Measurements from ENCODE around the gene GPC1.

GPC1 gene

DNA sequence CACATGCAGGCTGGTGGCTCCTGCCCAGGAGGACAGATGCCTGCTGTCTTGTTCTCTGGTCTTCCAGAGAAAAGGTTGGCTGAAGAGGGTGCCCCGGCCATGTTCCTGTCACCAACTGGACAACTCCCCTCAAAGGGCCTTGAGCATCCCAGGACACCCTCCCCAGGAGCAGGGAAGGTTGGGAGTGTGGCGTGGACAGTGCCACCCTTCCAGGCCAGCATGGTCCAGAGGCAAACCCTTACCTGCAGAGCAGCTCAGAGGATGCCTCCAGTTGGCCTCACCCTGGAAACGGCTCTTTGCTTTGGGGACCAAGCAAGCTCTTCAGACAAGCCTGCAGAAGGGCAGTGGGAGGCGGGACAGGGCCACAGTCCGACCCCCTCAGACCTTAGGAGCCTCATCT lies 4.9 kb upstream of the GPC1 start:
- H3K4me3 ChIP-seq (ENCODE audit: insufficient read depth, low read depth, low read length, poor library complexity, severe bottlenecking) = no peak overlapping the region
- no peak for DNase-seq
- H3K27me3 ChIP-seq (replicated peaks; ENCODE audit: control insufficient read depth, insufficient read depth, low read length, poor library complexity, severe bottlenecking) = no peaks in the 10 kb centered on the region

DNA sequence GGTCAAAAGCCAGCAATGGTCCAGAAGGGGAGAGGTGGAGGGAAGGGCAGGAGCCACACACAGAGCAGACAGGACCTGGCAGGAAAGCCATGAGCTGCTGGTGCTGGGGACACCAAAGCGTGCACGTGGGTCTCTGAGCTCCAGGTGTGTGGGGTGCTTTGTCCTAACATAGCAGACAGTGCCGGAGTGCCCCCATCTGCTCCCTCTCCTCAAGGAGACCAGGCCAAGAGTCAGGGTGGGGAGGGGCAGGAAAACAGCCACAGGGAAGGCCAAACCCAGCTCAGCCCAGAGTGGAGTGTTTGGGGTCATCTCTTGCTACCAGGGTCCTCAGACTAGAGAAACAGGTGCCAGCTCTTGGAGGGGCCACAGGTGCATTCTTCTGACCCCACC lies 4.2 kb upstream of the GPC1 start:
- no peaks in the 10 kb centered on the region for H3K27me3 ChIP-seq (replicated peaks; ENCODE audit: control insufficient read depth, insufficient read depth, low read length, poor library complexity, severe bottlenecking)
- no peaks in the 10 kb centered on the region for H3K9me3 ChIP-seq (ENCODE audit: control insufficient read depth, low read length)
- H3K36me3 ChIP-seq (ENCODE audit: control insufficient read depth, insufficient read depth, low read length) = no peaks in the 10 kb centered on the region
- H3K27ac ChIP-seq (ENCODE audit: insufficient read depth, low read length, poor library complexity, severe bottlenecking) = no peak overlapping the region
- DNase-seq = no peak
- H3K4me1 ChIP-seq (ENCODE audit: control insufficient read depth, insufficient read depth, low read length, poor library complexity, severe bottlenecking) = peaks cover 6% of the 10 kb centered on the region
- no peak overlapping the region for H3K4me3 ChIP-seq (ENCODE audit: insufficient read depth, low read depth, low read length, poor library complexity, severe bottlenecking)

More for the DNA sequence above, 4.9 kb upstream of the GPC1 start:
- no peaks in the 10 kb centered on the region for H3K36me3 ChIP-seq (ENCODE audit: control insufficient read depth, insufficient read depth, low read length)
- peaks cover 5% of the 10 kb centered on the region for H3K4me1 ChIP-seq (ENCODE audit: control insufficient read depth, insufficient read depth, low read length, poor library complexity, severe bottlenecking)
- H3K27ac ChIP-seq (ENCODE audit: insufficient read depth, low read length, poor library complexity, severe bottlenecking) = no peak overlapping the region
- no peaks in the 10 kb centered on the region for H3K9me3 ChIP-seq (ENCODE audit: control insufficient read depth, low read length)

DNA sequence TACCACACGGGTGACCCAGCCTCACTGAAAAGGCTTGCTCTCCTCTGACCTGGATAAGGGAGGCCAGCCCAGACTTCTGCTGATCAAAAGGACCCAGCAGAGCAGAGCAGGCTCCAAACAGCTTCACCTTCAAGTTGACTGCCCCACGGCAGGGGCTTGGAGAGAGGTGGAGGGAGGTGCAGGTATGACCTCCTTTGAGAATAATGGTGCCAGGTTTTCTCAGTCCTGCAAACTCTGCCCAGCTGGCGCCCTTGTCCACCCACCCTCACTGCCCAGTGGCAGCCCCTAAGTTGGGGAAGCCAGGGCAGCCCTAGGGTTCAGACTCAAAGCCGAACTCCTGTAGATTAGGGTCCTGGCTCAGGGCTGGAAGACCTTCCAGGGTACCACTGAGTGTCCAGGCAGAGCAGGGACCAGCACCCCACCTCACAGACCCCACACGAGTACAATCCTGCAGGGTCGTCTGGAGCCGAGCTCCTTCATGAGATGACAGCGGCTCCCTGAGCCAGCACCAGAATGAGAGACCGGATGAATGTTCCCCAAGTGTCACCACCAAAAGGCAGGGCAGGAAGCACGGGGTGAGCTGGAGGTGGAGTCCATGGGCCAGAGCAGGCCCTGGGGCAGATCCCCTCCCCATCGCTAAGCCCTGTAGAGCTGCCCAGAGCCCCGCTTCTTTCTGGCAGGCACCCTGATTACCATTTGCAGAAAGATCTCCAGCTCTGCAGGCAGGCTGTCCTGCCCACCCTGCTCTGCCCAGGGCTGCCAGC lies 3.6 kb upstream of the GPC1 start:
- Histone ChIP-seq H3K36me3 (ENCODE audit: control insufficient read depth, insufficient read depth, low read length) (no peaks in the 10 kb centered on the region), H3K27ac (ENCODE audit: insufficient read depth, low read length, poor library complexity, severe bottlenecking) (no peak overlapping the region), H3K4me3 (ENCODE audit: insufficient read depth, low read depth, low read length, poor library complexity, severe bottlenecking) (no peak overlapping the region), H3K9me3 (ENCODE audit: control insufficient read depth, low read length) (no peaks in the 10 kb centered on the region), H3K4me1 (ENCODE audit: control insufficient read depth, insufficient read depth, low read length, poor library complexity, severe bottlenecking) (peaks cover 11% of the 10 kb centered on the region), H3K27me3 (replicated peaks; ENCODE audit: control insufficient read depth, insufficient read depth, low read length, poor library complexity, severe bottlenecking) (peaks cover 6% of the 10 kb centered on the region)
- no peak for DNase-seq

DNA sequence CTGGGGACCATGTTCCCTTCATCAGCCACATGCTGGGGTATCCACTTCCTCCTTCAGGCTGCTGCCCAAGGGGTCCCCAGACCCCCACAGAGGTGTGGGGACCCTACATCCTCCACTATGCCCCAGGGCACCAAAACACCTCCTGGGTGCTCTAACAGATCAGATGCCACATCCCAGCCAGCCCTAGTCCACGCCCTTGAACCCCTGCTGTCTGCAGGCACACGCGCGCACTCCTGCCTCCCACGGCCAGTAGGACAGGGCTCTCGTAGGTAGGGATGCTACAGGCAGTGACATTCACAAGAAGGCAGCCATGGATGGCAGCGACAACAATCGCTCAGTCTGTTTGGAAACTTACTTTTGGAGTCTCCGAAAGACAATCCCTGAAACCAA lies 3.0 kb upstream of the GPC1 start:
- DNase-seq = no peak
- Histone ChIP-seq H3K4me1 (ENCODE audit: control insufficient read depth, insufficient read depth, low read length, poor library complexity, severe bottlenecking) (peaks cover 13% of the 10 kb centered on the region), H3K27ac (ENCODE audit: insufficient read depth, low read length, poor library complexity, severe bottlenecking) (no peak overlapping the region), H3K27me3 (replicated peaks; ENCODE audit: control insufficient read depth, insufficient read depth, low read length, poor library complexity, severe bottlenecking) (peaks cover 12% of the 10 kb centered on the region), H3K9me3 (ENCODE audit: control insufficient read depth, low read length) (no peaks in the 10 kb centered on the region), H3K36me3 (ENCODE audit: control insufficient read depth, insufficient read depth, low read length) (no peaks in the 10 kb centered on the region), H3K4me3 (ENCODE audit: insufficient read depth, low read depth, low read length, poor library complexity, severe bottlenecking) (no peak overlapping the region)

DNA sequence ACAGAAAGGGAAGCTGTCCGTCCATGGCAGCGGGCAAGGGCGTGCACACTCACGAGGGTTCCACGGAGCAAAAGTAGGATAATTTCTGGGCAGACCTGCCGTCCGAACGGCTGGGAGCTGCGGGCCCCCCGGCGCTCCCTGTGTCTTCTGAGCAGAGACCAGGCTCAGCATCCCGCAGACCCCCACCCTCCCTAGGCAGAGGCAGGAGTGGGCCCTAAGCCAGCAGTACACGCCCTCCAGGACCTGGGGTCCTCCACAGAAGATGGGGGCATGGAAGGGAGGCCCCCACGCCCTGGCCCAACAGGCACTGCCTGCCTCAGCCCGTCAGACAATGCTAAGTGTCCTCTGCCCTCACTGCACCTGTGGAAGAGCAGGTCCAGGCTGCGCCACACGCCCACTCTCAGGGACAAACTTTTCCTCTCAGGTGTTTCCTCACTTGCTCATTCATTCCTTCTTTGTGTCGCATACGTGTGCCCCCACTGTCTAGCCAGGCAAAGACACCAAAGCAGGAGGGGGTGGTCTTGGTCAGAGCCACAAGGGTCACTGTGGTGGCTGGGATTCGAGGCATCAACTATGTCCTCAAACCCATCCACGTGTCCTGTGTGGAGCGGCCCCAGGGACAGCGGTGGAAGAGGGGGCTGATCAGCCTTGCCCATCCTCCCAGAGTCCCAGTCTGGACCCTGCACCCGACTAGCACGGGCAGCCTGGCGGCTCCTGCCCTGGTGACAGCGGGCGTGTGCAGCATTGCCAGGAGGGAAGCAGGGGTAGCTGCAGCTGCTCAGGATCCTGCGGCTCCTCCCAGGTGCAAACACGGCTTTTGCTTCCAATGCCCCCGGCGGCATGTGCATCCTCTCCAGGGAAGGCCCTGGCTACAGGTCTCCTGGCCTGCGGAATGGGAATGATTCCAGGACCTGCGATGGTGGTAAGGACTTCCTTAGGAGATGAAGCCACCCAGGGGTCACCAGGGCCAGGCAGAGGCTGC lies 2.4 kb upstream of the GPC1 start:
- DNase-seq = no peak
- Histone ChIP-seq H3K36me3 (ENCODE audit: control insufficient read depth, insufficient read depth, low read length) (no peaks in the 10 kb centered on the region), H3K4me3 (ENCODE audit: insufficient read depth, low read depth, low read length, poor library complexity, severe bottlenecking) (no peak overlapping the region), H3K4me1 (ENCODE audit: control insufficient read depth, insufficient read depth, low read length, poor library complexity, severe bottlenecking) (peaks cover 13% of the 10 kb centered on the region), H3K9me3 (ENCODE audit: control insufficient read depth, low read length) (no peaks in the 10 kb centered on the region), H3K27ac (ENCODE audit: insufficient read depth, low read length, poor library complexity, severe bottlenecking) (no peak overlapping the region), H3K27me3 (replicated peaks; ENCODE audit: control insufficient read depth, insufficient read depth, low read length, poor library complexity, severe bottlenecking) (peaks cover 13% of the 10 kb centered on the region)

DNA sequence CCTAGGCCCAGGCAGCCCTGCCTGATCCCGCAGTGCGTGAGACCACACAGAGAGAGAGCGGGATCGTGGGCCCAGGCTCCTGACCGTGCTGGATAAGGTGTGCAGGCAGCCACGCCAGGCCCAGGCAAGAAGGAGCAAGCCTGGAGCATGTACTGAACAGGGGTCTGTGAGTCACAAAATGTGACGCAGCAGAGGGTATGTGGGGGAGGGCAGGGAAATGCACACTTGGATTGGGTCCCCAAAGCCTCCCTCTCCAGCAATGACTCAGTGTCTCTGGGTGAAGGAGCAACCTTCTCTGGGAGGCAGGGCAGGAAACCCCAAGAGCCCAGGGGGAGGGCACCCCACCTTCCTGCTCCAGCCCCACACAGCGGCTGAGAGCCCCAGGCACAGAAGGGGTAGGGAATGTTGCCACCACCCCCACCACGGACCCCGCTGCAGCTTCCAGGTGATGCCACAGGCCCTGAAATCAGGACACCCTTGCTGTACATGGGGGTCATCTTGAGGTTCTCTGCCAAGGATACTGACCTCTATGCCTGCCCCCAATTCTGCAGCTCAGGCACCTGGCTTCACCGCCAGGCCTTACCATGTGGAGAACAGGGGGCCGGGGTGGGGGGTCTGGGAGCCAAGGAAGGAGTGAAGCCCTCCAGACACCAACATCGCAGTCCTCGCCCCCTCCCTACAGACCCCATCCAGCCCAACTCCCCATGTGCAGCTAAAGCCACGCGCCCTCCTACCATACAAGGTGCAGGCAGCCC lies 1.3 kb upstream of the GPC1 start:
- peaks cover 13% of the 10 kb centered on the region for H3K27me3 ChIP-seq (replicated peaks; ENCODE audit: control insufficient read depth, insufficient read depth, low read length, poor library complexity, severe bottlenecking)
- peaks cover 13% of the 10 kb centered on the region for H3K4me1 ChIP-seq (ENCODE audit: control insufficient read depth, insufficient read depth, low read length, poor library complexity, severe bottlenecking)
- H3K4me3 ChIP-seq (ENCODE audit: insufficient read depth, low read depth, low read length, poor library complexity, severe bottlenecking) = no peak overlapping the region
- H3K27ac ChIP-seq (ENCODE audit: insufficient read depth, low read length, poor library complexity, severe bottlenecking) = no peak overlapping the region
- H3K36me3 ChIP-seq (ENCODE audit: control insufficient read depth, insufficient read depth, low read length) = no peaks in the 10 kb centered on the region
- no peaks in the 10 kb centered on the region for H3K9me3 ChIP-seq (ENCODE audit: control insufficient read depth, low read length)
- DNase-seq = no peak

DNA sequence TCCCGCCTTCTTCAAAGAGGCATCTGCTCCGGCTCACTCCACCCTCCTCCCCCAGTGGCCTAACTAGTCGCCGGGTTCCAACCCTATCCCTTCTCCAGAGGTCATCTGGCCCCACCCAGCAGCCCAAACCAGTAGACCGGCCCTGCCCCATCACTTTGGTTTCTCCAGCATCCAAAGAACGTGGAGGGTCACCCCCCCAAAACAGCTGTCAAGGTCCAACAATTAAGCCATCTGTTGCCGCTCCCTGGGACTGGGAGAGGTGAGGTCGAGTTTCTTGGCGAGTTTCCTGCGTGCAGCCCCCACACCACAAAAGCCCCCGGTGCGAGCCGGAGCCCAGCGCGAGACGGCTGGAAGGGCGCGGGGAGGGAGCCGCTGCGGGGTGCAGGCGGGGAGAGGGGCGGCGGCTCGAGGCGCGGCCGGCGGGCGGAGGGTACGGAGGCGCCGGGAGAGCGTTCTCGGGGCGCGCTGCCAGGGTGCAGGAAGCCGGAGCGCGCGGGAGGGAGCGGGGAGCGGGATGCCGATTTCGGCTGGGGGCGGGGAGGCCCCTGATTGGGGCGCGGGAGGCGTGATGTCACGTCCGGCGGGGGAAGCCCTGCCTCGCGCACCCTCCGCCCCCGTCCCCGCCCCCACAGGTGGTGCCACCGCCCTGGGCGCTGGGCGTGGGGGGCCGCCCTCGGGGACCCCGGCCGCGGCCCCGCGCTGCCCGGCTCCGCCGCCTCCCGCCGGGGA lies 571 bp upstream of the GPC1 start:
- DNase-seq = peak; percentile 78 to 86 (median 80)
- Histone ChIP-seq H3K27ac (ENCODE audit: insufficient read depth, low read length, poor library complexity, severe bottlenecking) (peak overlapping the region; percentile 18), H3K4me3 (ENCODE audit: insufficient read depth, low read depth, low read length, poor library complexity, severe bottlenecking) (peak overlapping the region; percentile 63), H3K27me3 (replicated peaks; ENCODE audit: control insufficient read depth, insufficient read depth, low read length, poor library complexity, severe bottlenecking) (peaks cover 13% of the 10 kb centered on the region), H3K9me3 (ENCODE audit: control insufficient read depth, low read length) (no peaks in the 10 kb centered on the region), H3K36me3 (ENCODE audit: control insufficient read depth, insufficient read depth, low read length) (no peaks in the 10 kb centered on the region), H3K4me1 (ENCODE audit: control insufficient read depth, insufficient read depth, low read length, poor library complexity, severe bottlenecking) (peaks cover 13% of the 10 kb centered on the region)

DNA sequence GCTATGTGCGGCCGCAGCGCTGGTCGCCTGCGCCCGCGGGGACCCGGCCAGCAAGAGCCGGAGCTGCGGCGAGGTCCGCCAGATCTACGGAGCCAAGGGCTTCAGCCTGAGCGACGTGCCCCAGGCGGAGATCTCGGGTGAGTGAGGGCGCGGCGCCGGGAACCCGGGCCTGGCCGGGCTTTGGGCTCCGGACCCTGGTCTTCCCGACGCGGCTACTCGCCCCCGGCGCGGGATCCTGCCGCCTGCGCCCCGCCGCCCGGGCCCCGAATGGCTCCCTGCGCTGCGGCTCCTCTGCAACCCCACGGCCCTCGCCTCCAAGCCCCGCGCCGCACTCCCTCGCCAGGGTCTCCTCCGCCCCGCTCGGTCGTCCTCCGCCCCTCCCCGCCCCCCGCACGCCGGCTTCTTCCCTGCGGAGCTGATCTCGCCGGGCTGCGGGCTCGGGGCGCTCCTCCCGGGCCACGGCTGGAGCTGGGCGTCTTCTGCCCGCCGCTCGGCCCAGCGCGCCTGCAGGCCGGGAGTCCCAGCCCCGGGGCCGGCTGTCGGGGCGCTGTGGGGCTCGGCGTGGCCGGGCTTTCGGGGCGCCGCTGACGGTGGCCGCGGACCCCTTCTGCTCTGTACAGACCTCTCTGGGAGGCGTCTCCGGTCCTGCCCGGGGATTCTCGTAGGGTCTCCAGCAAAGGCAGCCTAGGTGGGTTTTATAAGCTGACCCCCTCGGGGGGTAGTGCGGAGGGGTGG lies 652 bp downstream of the GPC1 start:
- Histone ChIP-seq H3K9me3 (ENCODE audit: control insufficient read depth, low read length) (no peaks in the 10 kb centered on the region), H3K4me3 (ENCODE audit: insufficient read depth, low read depth, low read length, poor library complexity, severe bottlenecking) (peak overlapping the region; percentile 52), H3K27me3 (replicated peaks; ENCODE audit: control insufficient read depth, insufficient read depth, low read length, poor library complexity, severe bottlenecking) (peaks cover 13% of the 10 kb centered on the region), H3K4me1 (ENCODE audit: control insufficient read depth, insufficient read depth, low read length, poor library complexity, severe bottlenecking) (peaks cover 13% of the 10 kb centered on the region), H3K36me3 (ENCODE audit: control insufficient read depth, insufficient read depth, low read length) (no peaks in the 10 kb centered on the region), H3K27ac (ENCODE audit: insufficient read depth, low read length, poor library complexity, severe bottlenecking) (no peak overlapping the region)
- DNase-seq = no peak

Measured in effector memory CD4-positive, alpha-beta T cell (primary cell).